GM19467 (cell line): Measurements from ENCODE around the gene CPSF7.
"Not testable (repeated sequence)": the region's sequence is repeated elsewhere in the genome, so short reads cannot be mapped to it uniquely, and the experiment has no call there.

Experiments used
- ATAC-seq: cut with Tn5 transposase; IDR thresholded peaks from one replicate; pipeline ENCODE4 v1.9.1; 2021; ENCODE audit warnings: mild to moderate bottlenecking, moderate library complexity; ENCODE audit not compliant: unreplicated experiment

The CPSF7 gene

GRCh38 chr11:61442616-61443015 lies 12.8 kb upstream of the CPSF7 start:
- no peak for ATAC-seq

GRCh38 chr11:61439615-61440014 lies 9.8 kb upstream of the CPSF7 start:
- ATAC-seq: no peak

GRCh38 chr11:61437496-61437895 lies 7.7 kb upstream of the CPSF7 start:
- no peak for ATAC-seq

GRCh38 chr11:61430839-61431238 lies 1.1 kb upstream of the CPSF7 start:
- not testable (repeated sequence) for ATAC-seq

- peak; percentile 41 for ATAC-seq
Observed at GRCh38 chr11:61429346-61429690, 457 bp downstream of the CPSF7 start.

- no peak for ATAC-seq
Observed at GRCh38 chr11:61425367-61426131, 4.2 kb downstream of the CPSF7 start.

- ATAC-seq: no peak
Observed at GRCh38 chr11:61422226-61422625, 7.5 kb downstream of the CPSF7 start.

GRCh38 chr11:61418136-61418535 lies 11.6 kb downstream of the CPSF7 start:
- ATAC-seq: no peak

- ATAC-seq: no peak
Observed at GRCh38 chr11:61417670-61418069, 12.1 kb downstream of the CPSF7 start.

GRCh38 chr11:61416941-61417340 lies 12.8 kb downstream of the CPSF7 start:
- no peak for ATAC-seq

GRCh38 chr11:61415381-61415780 lies 14.4 kb downstream of the CPSF7 start:
- ATAC-seq: no peak

- ATAC-seq: no peak
Observed at GRCh38 chr11:61414547-61414946, 15.2 kb downstream of the CPSF7 start.

- ATAC-seq: no peak
Observed at GRCh38 chr11:61413496-61413895, 16.3 kb downstream of the CPSF7 start.

- no peak for ATAC-seq
Observed at GRCh38 chr11:61411589-61411988, 18.2 kb downstream of the CPSF7 start.

GRCh38 chr11:61406991-61407728 lies 22.6 kb downstream of the CPSF7 start:
- no peak for ATAC-seq

- ATAC-seq: no peak
Observed at GRCh38 chr11:61406067-61406466, 23.7 kb downstream of the CPSF7 start.

GRCh38 chr11:61404641-61405040 lies 25.1 kb downstream of the CPSF7 start:
- ATAC-seq: no peak

GRCh38 chr11:61404103-61404502 lies 25.7 kb downstream of the CPSF7 start:
- no peak for ATAC-seq

- no peak for ATAC-seq
Observed at GRCh38 chr11:61403658-61404057, 26.1 kb downstream of the CPSF7 start.

- ATAC-seq: no peak
Observed at GRCh38 chr11:61401573-61401972, 28.2 kb downstream of the CPSF7 start.

GRCh38 chr11:61401173-61401572 lies 28.6 kb downstream of the CPSF7 start:
- no peak for ATAC-seq

- ATAC-seq: no peak
Observed at GRCh38 chr11:61392981-61393595, 36.7 kb downstream of the CPSF7 start.
